ENCODE data around the gene SPX.

- TF ChIP-seq POLR2A (IDR thresholded peaks at IDR 0.05; ENCODE audit: low read depth) (no peak), EP300 (IDR thresholded peaks at IDR 0.05) (no peak), CTCF (IDR thresholded peaks at IDR 0.05) (no peak)
Observed at GRCh38 chr12:21478756-21479455, 47.2 kb upstream of the SPX start.
